ENCODE measurements around the gene IFT27.

- TF ChIP-seq EZH2 (IDR thresholded peaks at IDR 0.05; ENCODE audit: low read length, unreplicated experiment) (no peak), EZH2phosphoT487 (IDR thresholded peaks at IDR 0.05; ENCODE audit: borderline replicate concordance, low read length) (no peak)
- TF ChIP-seq, protein P1, sequence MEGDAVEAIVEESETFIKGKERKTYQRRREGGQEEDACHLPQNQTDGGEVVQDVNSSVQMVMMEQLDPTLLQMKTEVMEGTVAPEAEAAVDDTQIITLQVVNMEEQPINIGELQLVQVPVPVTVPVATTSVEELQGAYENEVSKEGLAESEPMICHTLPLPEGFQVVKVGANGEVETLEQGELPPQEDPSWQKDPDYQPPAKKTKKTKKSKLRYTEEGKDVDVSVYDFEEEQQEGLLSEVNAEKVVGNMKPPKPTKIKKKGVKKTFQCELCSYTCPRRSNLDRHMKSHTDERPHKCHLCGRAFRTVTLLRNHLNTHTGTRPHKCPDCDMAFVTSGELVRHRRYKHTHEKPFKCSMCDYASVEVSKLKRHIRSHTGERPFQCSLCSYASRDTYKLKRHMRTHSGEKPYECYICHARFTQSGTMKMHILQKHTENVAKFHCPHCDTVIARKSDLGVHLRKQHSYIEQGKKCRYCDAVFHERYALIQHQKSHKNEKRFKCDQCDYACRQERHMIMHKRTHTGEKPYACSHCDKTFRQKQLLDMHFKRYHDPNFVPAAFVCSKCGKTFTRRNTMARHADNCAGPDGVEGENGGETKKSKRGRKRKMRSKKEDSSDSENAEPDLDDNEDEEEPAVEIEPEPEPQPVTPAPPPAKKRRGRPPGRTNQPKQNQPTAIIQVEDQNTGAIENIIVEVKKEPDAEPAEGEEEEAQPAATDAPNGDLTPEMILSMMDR (conservative IDR thresholded peaks at IDR 0.05; ENCODE audit: low read depth, low read length), result no peak
These were observed 41.6 kb upstream of the IFT27 start for GRCh38 chr22:36817525-36817848.
